ENCODE results near the gene CENPF. TPM values are rescaled to one million over a fixed set of nuclear protein-coding genes. Genes with fewer than 3 reads are reported as not detected.

CENPF gene
- total RNA-seq, 1 donor from 2014 or later: 191 TPM

GRCh38 chr1:214581785-214582184 lies 21.2 kb upstream of the CENPF start:
- no peaks in the 10 kb centered on the region for H3K27me3 Mint-ChIP-seq (ENCODE audit: low read depth)
- no peak overlapping the region for H3K4me3 Mint-ChIP-seq
- H3K4me1 Mint-ChIP-seq: no peaks in the 10 kb centered on the region
- TF ChIP-seq, protein P1, sequence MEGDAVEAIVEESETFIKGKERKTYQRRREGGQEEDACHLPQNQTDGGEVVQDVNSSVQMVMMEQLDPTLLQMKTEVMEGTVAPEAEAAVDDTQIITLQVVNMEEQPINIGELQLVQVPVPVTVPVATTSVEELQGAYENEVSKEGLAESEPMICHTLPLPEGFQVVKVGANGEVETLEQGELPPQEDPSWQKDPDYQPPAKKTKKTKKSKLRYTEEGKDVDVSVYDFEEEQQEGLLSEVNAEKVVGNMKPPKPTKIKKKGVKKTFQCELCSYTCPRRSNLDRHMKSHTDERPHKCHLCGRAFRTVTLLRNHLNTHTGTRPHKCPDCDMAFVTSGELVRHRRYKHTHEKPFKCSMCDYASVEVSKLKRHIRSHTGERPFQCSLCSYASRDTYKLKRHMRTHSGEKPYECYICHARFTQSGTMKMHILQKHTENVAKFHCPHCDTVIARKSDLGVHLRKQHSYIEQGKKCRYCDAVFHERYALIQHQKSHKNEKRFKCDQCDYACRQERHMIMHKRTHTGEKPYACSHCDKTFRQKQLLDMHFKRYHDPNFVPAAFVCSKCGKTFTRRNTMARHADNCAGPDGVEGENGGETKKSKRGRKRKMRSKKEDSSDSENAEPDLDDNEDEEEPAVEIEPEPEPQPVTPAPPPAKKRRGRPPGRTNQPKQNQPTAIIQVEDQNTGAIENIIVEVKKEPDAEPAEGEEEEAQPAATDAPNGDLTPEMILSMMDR (conservative IDR thresholded peaks at IDR 0.05): no peak
- no peak overlapping the region for H3K27ac Mint-ChIP-seq (ENCODE audit: unreplicated experiment)
- no peak for DNase-seq (ENCODE audit: low read depth, low spot score)
- no peaks in the 10 kb centered on the region for H3K36me3 Mint-ChIP-seq (ENCODE audit: low read depth)
- peaks cover 2% of the 10 kb centered on the region for H3K9me3 Mint-ChIP-seq

GRCh38 chr1:214582289-214582891 lies 20.6 kb upstream of the CENPF start:
- Mint-ChIP-seq H3K4me1 (no peaks in the 10 kb centered on the region), H3K4me3 (no peak overlapping the region), H3K36me3 (ENCODE audit: low read depth) (no peaks in the 10 kb centered on the region), H3K27me3 (ENCODE audit: low read depth) (no peaks in the 10 kb centered on the region), H3K9me3 (peaks cover 2% of the 10 kb centered on the region), H3K27ac (ENCODE audit: unreplicated experiment) (no peak overlapping the region)
- no peak for DNase-seq (ENCODE audit: low read depth, low spot score)
- TF ChIP-seq, protein P1 (conservative IDR thresholded peaks at IDR 0.05): no peak

- Mint-ChIP-seq H3K27ac (ENCODE audit: unreplicated experiment) (no peak overlapping the region), H3K9me3 (peaks cover under 1% of the 10 kb centered on the region), H3K4me3 (no peak overlapping the region), H3K27me3 (ENCODE audit: low read depth) (no peaks in the 10 kb centered on the region), H3K36me3 (ENCODE audit: low read depth) (no peaks in the 10 kb centered on the region), H3K4me1 (no peaks in the 10 kb centered on the region)
- DNase-seq (ENCODE audit: low read depth, low spot score): no peak
- TF ChIP-seq, protein P1 (conservative IDR thresholded peaks at IDR 0.05): no peak
Observed at GRCh38 chr1:214583113-214583512, 19.9 kb upstream of the CENPF start.

- no peak overlapping the region for H3K4me3 Mint-ChIP-seq
- H3K36me3 Mint-ChIP-seq (ENCODE audit: low read depth): no peaks in the 10 kb centered on the region
- DNase-seq (ENCODE audit: low read depth, low spot score): no peak
- no peaks in the 10 kb centered on the region for H3K4me1 Mint-ChIP-seq
- no peaks in the 10 kb centered on the region for H3K9me3 Mint-ChIP-seq
- H3K27ac Mint-ChIP-seq (ENCODE audit: unreplicated experiment): no peak overlapping the region
- no peaks in the 10 kb centered on the region for H3K27me3 Mint-ChIP-seq (ENCODE audit: low read depth)
- TF ChIP-seq, protein P1 (conservative IDR thresholded peaks at IDR 0.05): no peak
Observed at GRCh38 chr1:214583824-214584554, 19.0 kb upstream of the CENPF start.

GRCh38 chr1:214584805-214585766 lies 17.9 kb upstream of the CENPF start:
- H3K36me3 Mint-ChIP-seq (ENCODE audit: low read depth): no peaks in the 10 kb centered on the region
- no peaks in the 10 kb centered on the region for H3K27me3 Mint-ChIP-seq (ENCODE audit: low read depth)
- H3K4me1 Mint-ChIP-seq: no peaks in the 10 kb centered on the region
- no peak overlapping the region for H3K4me3 Mint-ChIP-seq
- H3K27ac Mint-ChIP-seq (ENCODE audit: unreplicated experiment): no peak overlapping the region
- TF ChIP-seq, protein P1 (conservative IDR thresholded peaks at IDR 0.05): peak; percentile 82
- DNase-seq (ENCODE audit: low read depth, low spot score): no peak
- H3K9me3 Mint-ChIP-seq: no peaks in the 10 kb centered on the region

Measured in neural crest cell (in vitro differentiated cells).